Mucosa of gallbladder (tissue), 1 donor: Measurements from ENCODE around the gene CNDP2. TPM values are rescaled to one million over a fixed set of nuclear protein-coding genes. Genes with fewer than 3 reads are reported as not detected.

Source experiments
- DNase-seq: peaks from one replicate; pipeline ENCODE4 v3.0.0-alpha.2; 2020; ENCODE audit warnings: low spot score
- total RNA-seq: library from RNA; stranded (reverse); gene quantifications from one replicate; pipeline ENCODE4 v1.2.1, GENCODE V29; 2021
- donor health status: DM: no; HTN: no; CAD: no.

CNDP2 gene
- 389 TPM for total RNA-seq

- DNase-seq, result peak; percentile 100
Measured at GRCh38 chr18:74495581-74496507, at the start of gene CNDP2. TSS of gene CNDP2 (plus strand) at chr18:74496363. CDS start at chr18:74499974, 3,611 bp downstream.

- no peak for DNase-seq
Measured at GRCh38 chr18:74446631-74447403, 49.3 kb upstream of the CNDP2 start.

- DNase-seq, result no peak
Measured at GRCh38 chr18:74447404-74448152, 48.6 kb upstream of the CNDP2 start.

- DNase-seq, result no peak
Measured at GRCh38 chr18:74450626-74451025, 45.5 kb upstream of the CNDP2 start.

- DNase-seq, result no peak
Measured at GRCh38 chr18:74451148-74451547, 45.0 kb upstream of the CNDP2 start.

GRCh38 chr18:74453016-74453566 lies 43.1 kb upstream of the CNDP2 start:
- no peak for DNase-seq

GRCh38 chr18:74453642-74454198 lies 42.4 kb upstream of the CNDP2 start:
- DNase-seq, result no peak

GRCh38 chr18:74454279-74454751 lies 41.8 kb upstream of the CNDP2 start:
- no peak for DNase-seq

GRCh38 chr18:74455386-74455785 lies 40.8 kb upstream of the CNDP2 start:
- DNase-seq, result no peak

GRCh38 chr18:74456017-74456348 lies 40.2 kb upstream of the CNDP2 start:
- DNase-seq, result no peak

GRCh38 chr18:74456349-74457042 lies 39.7 kb upstream of the CNDP2 start:
- DNase-seq, result no peak

- no peak for DNase-seq
Measured at GRCh38 chr18:74457043-74457724, 39.0 kb upstream of the CNDP2 start, which contains the start of gene DIPK1C. TSS of gene DIPK1C (minus strand) at chr18:74457308. CDS start at chr18:74457259, 49 bp downstream.

- no peak for DNase-seq
Measured at GRCh38 chr18:74457725-74458421, 38.3 kb upstream of the CNDP2 start.

GRCh38 chr18:74459889-74460288 lies 36.3 kb upstream of the CNDP2 start:
- DNase-seq, result no peak

GRCh38 chr18:74460825-74461224 lies 35.3 kb upstream of the CNDP2 start:
- DNase-seq, result no peak

- DNase-seq, result no peak
Measured at GRCh38 chr18:74463254-74463653, 32.9 kb upstream of the CNDP2 start.

GRCh38 chr18:74463983-74464382 lies 32.2 kb upstream of the CNDP2 start:
- DNase-seq, result no peak

GRCh38 chr18:74465775-74466174 lies 30.4 kb upstream of the CNDP2 start:
- no peak for DNase-seq

- DNase-seq, result no peak
Measured at GRCh38 chr18:74468547-74469061, 27.6 kb upstream of the CNDP2 start.
